Epithelial cell of esophagus (primary cell): ENCODE measurements around the gene SLCO2B1.

Experiments used
- DNase-seq: peaks from one replicate; pipeline ENCODE4 v3.0.0; 2010; ENCODE audit warnings: low read depth
- H3K4me3 ChIP-seq: 2 replicates; pipeline ENCODE4 v1.5.1; 2011; ENCODE audit warnings: mild to moderate bottlenecking, low read length, control low read depth
- TF ChIP-seq, protein P1 (sequence below): IDR thresholded peaks from 2 replicates; pipeline ENCODE4 v1.5.1; 2011; ENCODE audit warnings: low read depth, mild to moderate bottlenecking, low read length, control low read depth, inconsistent platforms; ENCODE audit not compliant: insufficient read depth; ENCODE audit errors: missing control alignments

SLCO2B1 gene

DNA sequence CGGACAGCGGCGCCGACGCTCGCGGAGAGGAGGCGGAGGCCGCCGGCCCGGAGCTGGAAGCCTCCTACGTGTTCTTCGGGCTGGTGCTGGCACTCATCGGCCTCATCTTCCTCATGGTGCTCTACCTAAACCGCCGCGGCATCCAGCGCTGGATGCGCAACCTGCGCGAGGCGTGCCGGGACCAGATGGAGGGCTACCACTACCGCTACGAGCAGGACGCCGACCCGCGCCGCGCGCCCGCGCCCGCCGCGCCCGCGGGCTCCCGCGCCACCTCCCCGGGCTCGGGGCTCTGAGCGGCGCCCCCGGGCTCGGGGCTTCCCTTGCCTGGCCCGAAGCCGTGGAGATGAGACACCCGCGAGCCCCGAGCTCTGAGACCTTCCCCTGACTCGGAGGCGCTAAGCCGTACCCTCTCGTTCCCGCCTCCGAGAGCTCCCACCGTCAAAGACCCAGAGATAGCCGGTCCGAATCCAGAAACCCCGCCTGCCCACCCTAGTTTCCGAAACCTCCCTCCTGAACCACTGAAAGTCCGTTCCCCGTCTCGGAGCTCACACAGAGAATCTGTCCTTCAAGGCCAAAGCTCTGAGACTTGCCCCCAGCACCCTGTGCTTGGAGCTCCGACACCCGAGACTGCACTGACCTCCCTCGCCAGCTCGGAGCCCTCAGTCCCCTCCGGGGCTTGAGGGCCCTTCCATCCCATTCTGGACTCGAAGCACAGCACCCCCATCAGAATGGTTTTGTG is 91.2 kb downstream of the SLCO2B1 start:
- DNase-seq, result no peak
- TF ChIP-seq, protein P1, sequence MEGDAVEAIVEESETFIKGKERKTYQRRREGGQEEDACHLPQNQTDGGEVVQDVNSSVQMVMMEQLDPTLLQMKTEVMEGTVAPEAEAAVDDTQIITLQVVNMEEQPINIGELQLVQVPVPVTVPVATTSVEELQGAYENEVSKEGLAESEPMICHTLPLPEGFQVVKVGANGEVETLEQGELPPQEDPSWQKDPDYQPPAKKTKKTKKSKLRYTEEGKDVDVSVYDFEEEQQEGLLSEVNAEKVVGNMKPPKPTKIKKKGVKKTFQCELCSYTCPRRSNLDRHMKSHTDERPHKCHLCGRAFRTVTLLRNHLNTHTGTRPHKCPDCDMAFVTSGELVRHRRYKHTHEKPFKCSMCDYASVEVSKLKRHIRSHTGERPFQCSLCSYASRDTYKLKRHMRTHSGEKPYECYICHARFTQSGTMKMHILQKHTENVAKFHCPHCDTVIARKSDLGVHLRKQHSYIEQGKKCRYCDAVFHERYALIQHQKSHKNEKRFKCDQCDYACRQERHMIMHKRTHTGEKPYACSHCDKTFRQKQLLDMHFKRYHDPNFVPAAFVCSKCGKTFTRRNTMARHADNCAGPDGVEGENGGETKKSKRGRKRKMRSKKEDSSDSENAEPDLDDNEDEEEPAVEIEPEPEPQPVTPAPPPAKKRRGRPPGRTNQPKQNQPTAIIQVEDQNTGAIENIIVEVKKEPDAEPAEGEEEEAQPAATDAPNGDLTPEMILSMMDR, result no peak
- peak overlapping the region; percentile 30 for H3K4me3 ChIP-seq

DNA sequence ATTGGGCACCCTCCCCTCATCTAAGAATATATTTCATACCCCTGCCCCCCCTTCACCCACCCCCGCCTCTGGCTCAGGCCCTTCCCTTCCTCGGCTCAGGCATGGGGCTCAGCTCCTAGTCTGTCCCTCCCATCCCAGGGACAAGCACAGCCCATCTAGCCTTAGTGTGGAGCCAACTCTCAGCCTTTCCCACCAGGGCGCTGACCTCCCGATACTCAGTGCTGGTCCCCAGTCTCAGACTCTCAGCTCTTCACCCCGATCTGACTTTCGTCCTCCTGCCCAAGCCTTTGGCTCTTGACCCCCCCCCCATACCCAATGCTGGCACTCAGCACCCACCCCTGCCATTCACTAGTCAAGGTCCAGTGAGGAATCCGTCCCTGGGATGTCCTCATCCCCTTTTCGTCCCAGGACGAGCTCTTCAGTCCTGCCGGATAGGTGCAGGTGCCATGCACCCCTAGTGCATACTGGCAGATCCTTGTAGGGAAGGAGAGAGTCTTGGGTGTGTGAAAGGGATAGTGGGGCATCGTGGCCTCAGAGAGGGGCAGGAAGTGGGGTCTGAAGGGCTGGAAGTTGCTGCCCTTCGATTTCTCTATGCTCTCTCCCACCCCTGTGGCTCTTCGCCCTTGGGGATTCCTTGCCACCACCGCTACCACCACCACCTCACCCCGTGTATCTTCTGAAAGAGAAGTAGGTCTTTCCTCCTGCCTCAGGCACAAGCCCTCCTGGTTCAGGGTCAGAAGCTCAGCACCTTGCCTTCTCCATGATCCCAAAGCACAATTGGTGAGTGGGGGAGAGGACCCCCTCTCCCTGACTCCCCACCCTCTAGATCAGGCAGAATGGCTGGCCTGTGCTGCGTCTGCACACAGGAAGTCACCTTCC is 92.1 kb downstream of the SLCO2B1 start:
- TF ChIP-seq, protein P1, result no peak
- H3K4me3 ChIP-seq, result no peak overlapping the region
- DNase-seq, result no peak

DNA sequence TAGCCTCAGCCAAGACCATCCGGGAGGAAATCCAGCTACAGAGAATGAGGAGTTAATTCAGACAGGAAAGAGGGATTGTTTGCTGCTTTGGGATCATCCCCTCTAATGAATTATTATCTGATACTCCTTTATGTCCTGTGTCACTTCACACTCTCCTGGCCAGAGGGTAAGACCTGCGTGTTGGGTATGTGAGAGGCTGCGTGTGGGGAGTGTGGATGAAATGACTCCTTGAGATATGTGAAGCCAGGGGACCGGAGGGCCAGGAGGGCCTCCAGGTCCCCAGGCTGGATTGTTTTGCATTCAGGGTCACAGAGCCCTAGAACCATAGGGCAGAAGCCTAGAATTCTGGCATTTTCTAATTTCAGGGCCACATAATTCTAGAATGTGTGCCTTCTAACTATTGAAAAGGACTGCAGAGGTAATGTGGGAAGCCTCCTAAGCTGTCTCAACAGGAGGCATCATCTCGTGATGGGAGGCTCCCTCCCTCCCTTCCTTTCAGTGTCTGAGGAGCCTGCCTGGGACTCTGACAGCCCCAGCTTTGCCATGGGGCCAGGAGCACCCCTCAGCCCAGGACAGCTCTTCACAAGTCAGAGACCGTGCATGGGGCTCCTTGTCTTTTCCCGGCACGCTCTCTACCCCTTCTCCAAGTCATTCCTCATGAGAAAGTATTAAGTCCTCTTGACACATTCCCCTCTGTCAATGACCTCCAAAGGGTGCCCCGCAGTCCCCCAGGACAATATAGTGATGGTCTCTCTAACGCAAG is 93.3 kb downstream of the SLCO2B1 start:
- TF ChIP-seq, protein P1, result no peak
- no peak for DNase-seq
- H3K4me3 ChIP-seq, result no peak overlapping the region

DNA sequence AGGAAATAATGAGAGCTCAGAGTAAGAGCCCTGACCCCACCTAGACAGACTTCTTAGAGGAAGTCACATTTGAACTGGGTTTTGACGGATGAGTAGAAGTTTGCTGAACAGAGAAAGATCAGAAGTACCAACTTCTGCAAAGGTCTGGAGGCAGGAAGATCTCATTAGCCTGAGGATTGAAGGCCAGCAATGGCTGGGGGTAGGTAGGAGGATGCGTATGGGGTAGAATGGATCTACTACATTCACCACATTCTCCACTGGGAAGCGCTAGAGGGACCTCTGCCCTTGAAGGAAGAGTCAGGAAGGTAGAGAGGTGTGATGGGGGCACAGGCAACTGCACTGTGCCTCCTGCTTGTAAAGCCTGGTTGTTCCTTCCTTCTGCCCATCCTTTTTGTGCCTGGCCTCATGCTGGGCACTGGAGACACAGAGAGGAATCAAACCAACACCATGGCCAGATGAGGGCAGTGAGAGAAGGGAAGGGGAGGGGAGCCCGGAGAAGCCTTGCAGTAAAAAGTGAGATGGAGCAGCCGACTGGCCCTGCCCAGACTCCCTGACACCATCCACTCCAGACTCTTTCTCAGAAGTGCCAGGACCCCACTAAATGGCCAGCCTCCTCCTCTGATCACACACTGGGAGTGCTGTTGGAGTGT is 94.6 kb downstream of the SLCO2B1 start:
- no peak overlapping the region for H3K4me3 ChIP-seq
- no peak for DNase-seq
- TF ChIP-seq, protein P1, result no peak

DNA sequence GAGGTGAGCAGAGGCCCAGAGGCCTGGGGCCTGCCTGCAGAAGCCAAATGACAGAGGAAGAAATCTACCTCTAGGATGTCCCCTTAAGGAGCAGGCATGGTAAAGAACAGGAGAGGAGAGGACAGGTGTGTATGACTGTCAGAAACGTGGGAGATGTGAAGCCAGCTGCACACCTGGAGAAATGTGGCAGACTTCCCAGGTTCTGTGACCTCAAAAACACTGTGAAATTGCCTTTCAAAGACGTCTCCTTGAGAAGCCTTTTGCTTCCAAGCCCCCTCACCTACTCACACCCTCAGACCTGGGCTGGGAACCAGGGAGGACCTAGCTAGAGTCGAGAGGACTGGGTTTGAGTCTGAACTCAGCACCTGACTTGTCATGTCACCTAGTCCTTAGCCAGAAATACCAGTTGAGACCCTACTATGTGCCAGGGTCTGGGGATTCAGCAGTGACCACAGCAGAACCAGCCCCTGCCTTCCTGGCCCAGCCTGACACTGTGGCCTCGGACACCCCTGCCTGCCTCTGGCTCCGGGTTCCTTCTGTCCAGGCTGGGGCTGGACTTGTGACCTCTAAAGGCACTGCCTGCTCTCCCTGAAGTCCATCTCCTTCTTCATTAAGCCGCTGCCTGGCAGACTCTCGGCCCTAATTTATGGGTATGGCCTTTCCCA is 95.2 kb downstream of the SLCO2B1 start:
- no peak for DNase-seq
- TF ChIP-seq, protein P1, result no peak
- no peak overlapping the region for H3K4me3 ChIP-seq
